CD14-positive monocyte (primary cell): Measurements from ENCODE around the gene JAK2. TPM values are rescaled to one million over a fixed set of nuclear protein-coding genes. Genes with fewer than 3 reads are reported as not detected.

Source experiments
- DNase-seq, 3 donors: peaks; one replicate each; pipeline ENCODE4 v3.0.0-alpha.2; 2011 to 2022
- H2AFZ ChIP-seq: 2 replicates; pipeline ENCODE4 v1.6.0; 2012; ENCODE audit warnings: mild to moderate bottlenecking, low read depth, low read length, inconsistent platforms; ENCODE audit not compliant: insufficient read depth, poor library complexity, severe bottlenecking
- H3K27ac ChIP-seq, 2 donors: 1 replicate in 1 of 2; 2 replicates in 1 of 2; pipeline ENCODE4 v1.5.1; 2012 to 2013; ENCODE audit warnings: low read length in 2 of 2, control low read depth in 1 of 2, inconsistent platforms in 1 of 2, low read depth in 1 of 2, mild to moderate bottlenecking in 1 of 2
- H3K27me3 ChIP-seq, 2 donors: one replicate each; pipeline versions ENCODE4 v1.6.0 to v1.6.1; 2011 to 2013; ENCODE audit warnings: low read length in 2 of 2; ENCODE audit not compliant: control insufficient read depth in 2 of 2, insufficient read depth in 2 of 2
- H3K36me3 ChIP-seq, 2 donors: replicated peaks in 1 of 2; 1 replicate in 1 of 2; 2 replicates in 1 of 2; pipeline versions ENCODE4 v1.5.1 to v1.6.1; 2012 to 2013; ENCODE audit warnings: low read length in 2 of 2, control low read depth in 1 of 2, inconsistent platforms in 1 of 2, mild to moderate bottlenecking in 1 of 2; ENCODE audit not compliant: insufficient read depth in 2 of 2, control insufficient read depth in 1 of 2
- H3K4me1 ChIP-seq, 2 donors: 1 replicate in 1 of 2; 2 replicates in 1 of 2; pipeline versions ENCODE4 v1.5.1 to v1.6.1; 2012 to 2013; ENCODE audit warnings: low read length in 2 of 2, control low read depth in 1 of 2, inconsistent platforms in 1 of 2, mild to moderate bottlenecking in 1 of 2, moderate library complexity in 1 of 2; ENCODE audit not compliant: insufficient read depth in 2 of 2, control insufficient read depth in 1 of 2
- H3K4me2 ChIP-seq: replicated peaks from 2 replicates; pipeline ENCODE3; 2012; ENCODE audit warnings: low read length, moderate library complexity, mild to moderate bottlenecking; ENCODE audit not compliant: poor library complexity, severe bottlenecking; ENCODE audit errors: extremely low read depth
- H3K4me3 ChIP-seq, 3 experiments: fragments of 200-600 bp in 1 of 3; sonication (generic) in 1 of 3; replicated peaks in 1 of 3; 1 replicate in 2 of 3; 2 replicates in 1 of 3; pipeline ENCODE4 v1.5.1; 2011 to 2013; ENCODE audit warnings: low read length in 3 of 3, mild to moderate bottlenecking in 3 of 3, control low read depth in 2 of 3, low read depth in 2 of 3, inconsistent platforms in 1 of 3, moderate library complexity in 1 of 3
- H3K79me2 ChIP-seq: 2 replicates; pipeline ENCODE4 v1.6.0; 2012; ENCODE audit warnings: mild to moderate bottlenecking, control low read depth, inconsistent platforms, low read length, moderate library complexity; ENCODE audit not compliant: insufficient read depth
- H3K9ac ChIP-seq: 2 replicates; pipeline ENCODE4 v1.6.0; 2017; ENCODE audit warnings: low read length, mild to moderate bottlenecking; ENCODE audit not compliant: insufficient read depth, poor library complexity, severe bottlenecking
- H3K9me3 ChIP-seq, 2 donors: replicated peaks in 1 of 2; 1 replicate in 1 of 2; 2 replicates in 1 of 2; pipeline versions ENCODE4 v1.5.1 to v1.6.1; 2012 to 2013; ENCODE audit warnings: low read length in 2 of 2, control low read depth in 1 of 2; ENCODE audit not compliant: control insufficient read depth in 1 of 2, insufficient read depth in 1 of 2
- H4K20me1 ChIP-seq: 2 replicates; pipeline ENCODE4 v1.6.0; 2012; ENCODE audit warnings: mild to moderate bottlenecking, low read length, control low read depth, moderate library complexity; ENCODE audit not compliant: insufficient read depth
- H3K27ac Mint-ChIP-seq, 7 donors: one replicate each; pipeline ENCODE4 v1.8.0; 2020; ENCODE audit warnings: mild to moderate bottlenecking in 7 of 7, mixed read lengths in 7 of 7, moderate library complexity in 6 of 7, inconsistent platforms in 2 of 7
- H3K27me3 Mint-ChIP-seq, 3 donors: one replicate each; pipeline ENCODE4 v1.8.0; 2021 to 2022; ENCODE audit warnings: low read depth in 3 of 3, mild to moderate bottlenecking in 3 of 3, mixed read lengths in 3 of 3, moderate library complexity in 3 of 3, inconsistent platforms in 1 of 3
- H3K36me3 Mint-ChIP-seq, 2 donors: one replicate each; pipeline ENCODE4 v1.8.0; 2020; ENCODE audit warnings: mixed read lengths in 2 of 2, inconsistent platforms in 1 of 2, mild to moderate bottlenecking in 1 of 2
- H3K4me1 Mint-ChIP-seq: one replicate; pipeline ENCODE4 v1.8.0; 2020; ENCODE audit warnings: mild to moderate bottlenecking, mixed read lengths
- H3K4me3 Mint-ChIP-seq, 2 donors: one replicate each; pipeline ENCODE4 v1.8.0; 2020; ENCODE audit warnings: mild to moderate bottlenecking in 2 of 2, mixed read lengths in 2 of 2, moderate library complexity in 1 of 2
- H3K9me3 Mint-ChIP-seq, 7 donors: one replicate each; pipeline ENCODE4 v1.8.0; 2020 to 2022; ENCODE audit warnings: mixed read lengths in 7 of 7, mild to moderate bottlenecking in 6 of 7, moderate library complexity in 6 of 7, inconsistent platforms in 2 of 7
- WGBS: methylation state at CpG from one replicate; pipeline ENCODE4 v1.1.5; 2013; ENCODE audit warnings: missing lambda C conversion rate; ENCODE audit not compliant: insufficient coverage; 5-methylcytosine and 5-hydroxymethylcytosine counted together
- intact Hi-C, 2 donors: fragments of 100-400 bp; cut with micrococcal nuclease; formaldehyde crosslinking; loops; one replicate each; pipeline versions ENCODE4 v1.15.0 to v1.15.1; 2023
- polyA plus RNA-seq, 3 donors: library from polyadenylated mRNA; depleted of rRNA in 1 of 3; unstranded in 2 of 3; stranded (reverse) in 1 of 3; fragments of 300-500 nt in 2 of 3; fragments of >200 nt in 1 of 3; fragmentation: Illumina TruSeq in 2 of 3; gene quantifications; 1 replicate in 2 of 3; 2 replicates in 1 of 3; pipeline ENCODE4 v1.2.3, GENCODE V29; 2012 to 2021
- TF ChIP-seq, protein P1 (sequence below): fragments of 200-600 bp; IDR thresholded peaks from one replicate; pipeline ENCODE4 v1.8.0; 2022; ENCODE audit warnings: antibody characterized with exemption, mild to moderate bottlenecking

The JAK2 gene
- polyA plus RNA-seq, 3 donors: 23.5 to 34.7 (median 33.0) TPM

DNA sequence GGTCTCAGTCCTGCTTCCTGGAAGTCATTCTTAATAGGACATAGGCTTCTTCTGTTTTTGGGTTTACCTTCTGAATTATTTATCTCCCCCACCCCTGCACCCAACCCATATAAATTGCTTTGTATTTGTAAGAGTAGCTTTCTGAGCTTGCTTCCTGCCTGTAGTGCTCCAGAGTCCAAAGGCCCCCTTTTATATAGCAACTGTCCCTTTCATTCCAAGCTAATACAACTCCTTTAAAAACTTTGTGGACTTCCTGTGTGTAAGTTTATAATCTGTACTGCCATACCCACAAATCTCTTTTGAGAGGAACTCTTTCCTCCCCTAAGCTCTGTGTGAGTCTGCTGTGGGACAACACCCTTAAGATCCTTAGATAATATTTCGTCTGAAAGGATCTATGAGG is 7.8 kb downstream of the JAK2 start:
- peak overlapping the region in 5 of 7 donors; percentile 20 to 77 (median 69) for H3K27ac Mint-ChIP-seq
- Histone ChIP-seq H2AFZ (no peak overlapping the region), H3K27me3 (no peaks in the 10 kb centered on the region), H3K79me2 (peaks cover 100% of the 10 kb centered on the region), H3K4me1 (peaks cover 16 to 36% of the 10 kb centered on the region in 2 donors), H3K4me3 (no peak overlapping the region), H3K9ac (no peak overlapping the region), H3K9me3 (no peaks in the 10 kb centered on the region), H4K20me1 (peaks cover 100% of the 10 kb centered on the region), H3K27ac (peak overlapping the region in 1 of 2 donors; percentile 21), H3K4me2 (no peak overlapping the region), H3K36me3 (peaks cover 47 to 79% of the 10 kb centered on the region in 2 donors)
- intact Hi-C loops: loop anchor here (5.0 kb wide), 2 partner anchors 236 to 251 kb away; partner anchors contain the start of gene AK3 (in 1 of the 2)
- no peak for DNase-seq
- H3K27me3 Mint-ChIP-seq: no peaks in the 10 kb centered on the region
- H3K36me3 Mint-ChIP-seq: peaks cover 49 to 58% of the 10 kb centered on the region in 2 donors
- H3K4me1 Mint-ChIP-seq: peaks cover 42% of the 10 kb centered on the region
- TF ChIP-seq, protein P1, sequence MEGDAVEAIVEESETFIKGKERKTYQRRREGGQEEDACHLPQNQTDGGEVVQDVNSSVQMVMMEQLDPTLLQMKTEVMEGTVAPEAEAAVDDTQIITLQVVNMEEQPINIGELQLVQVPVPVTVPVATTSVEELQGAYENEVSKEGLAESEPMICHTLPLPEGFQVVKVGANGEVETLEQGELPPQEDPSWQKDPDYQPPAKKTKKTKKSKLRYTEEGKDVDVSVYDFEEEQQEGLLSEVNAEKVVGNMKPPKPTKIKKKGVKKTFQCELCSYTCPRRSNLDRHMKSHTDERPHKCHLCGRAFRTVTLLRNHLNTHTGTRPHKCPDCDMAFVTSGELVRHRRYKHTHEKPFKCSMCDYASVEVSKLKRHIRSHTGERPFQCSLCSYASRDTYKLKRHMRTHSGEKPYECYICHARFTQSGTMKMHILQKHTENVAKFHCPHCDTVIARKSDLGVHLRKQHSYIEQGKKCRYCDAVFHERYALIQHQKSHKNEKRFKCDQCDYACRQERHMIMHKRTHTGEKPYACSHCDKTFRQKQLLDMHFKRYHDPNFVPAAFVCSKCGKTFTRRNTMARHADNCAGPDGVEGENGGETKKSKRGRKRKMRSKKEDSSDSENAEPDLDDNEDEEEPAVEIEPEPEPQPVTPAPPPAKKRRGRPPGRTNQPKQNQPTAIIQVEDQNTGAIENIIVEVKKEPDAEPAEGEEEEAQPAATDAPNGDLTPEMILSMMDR: no peak
- peaks cover 0 to 6% (median 2%) of the 10 kb centered on the region in 7 donors for H3K9me3 Mint-ChIP-seq
- H3K4me3 Mint-ChIP-seq: no peak overlapping the region
- no CpG with 5 or more reads among the region's 1 CpG for WGBS

DNA sequence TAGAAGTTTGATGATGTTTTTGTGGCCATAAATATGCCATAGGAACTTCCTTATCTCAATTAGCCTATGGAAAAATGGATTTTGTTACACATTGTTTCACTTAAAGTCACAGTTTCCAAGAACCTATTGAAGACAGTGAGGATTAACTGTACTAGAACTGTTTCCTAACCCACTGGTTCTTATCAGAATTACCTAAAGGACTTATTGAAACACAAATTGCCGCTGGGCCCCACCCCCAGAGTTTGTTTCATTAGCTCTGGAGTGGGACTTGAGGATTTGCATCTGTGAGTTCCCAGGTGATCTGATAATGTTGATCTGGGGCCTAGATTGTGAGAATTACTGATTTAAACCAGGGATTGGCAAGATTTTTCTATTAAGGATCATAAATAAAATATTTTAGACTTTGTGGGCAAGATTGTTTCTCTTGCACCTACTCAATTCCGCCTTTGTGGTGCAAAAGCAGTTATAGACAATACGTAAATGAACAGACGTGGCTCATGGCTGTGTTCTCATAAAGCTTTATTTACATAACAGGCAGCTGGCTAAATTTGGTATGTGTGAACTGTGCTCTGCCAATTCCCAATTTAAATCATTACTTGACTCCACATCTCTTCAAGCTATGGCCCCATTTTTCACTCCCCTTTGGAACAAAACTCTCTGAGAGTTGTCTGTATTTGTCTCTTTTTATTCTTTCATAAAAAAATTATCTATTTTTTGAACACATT is 9.3 kb downstream of the JAK2 start:
- peaks cover 100% of the 10 kb centered on the region for H3K79me2 ChIP-seq
- Mint-ChIP-seq H3K36me3 (peaks cover 53 to 72% of the 10 kb centered on the region in 2 donors), H3K27ac (peak overlapping the region in 4 of 7 donors; percentile 15 to 70 (median 51))

More for the DNA sequence above, 9.3 kb downstream of the JAK2 start:
- Mint-ChIP-seq H3K9me3 (peaks cover 0 to 6% (median 2%) of the 10 kb centered on the region in 7 donors), H3K27me3 (no peaks in the 10 kb centered on the region), H3K4me3 (no peak overlapping the region), H3K4me1 (peaks cover 42% of the 10 kb centered on the region)
- intact Hi-C loops: loop anchor here (5.0 kb wide), 2 partner anchors 237 to 252 kb away; partner anchors contain the start of gene AK3 (in 1 of the 2)
- Histone ChIP-seq H4K20me1 (peaks cover 100% of the 10 kb centered on the region), H3K4me2 (no peak overlapping the region), H3K9me3 (no peaks in the 10 kb centered on the region), H3K4me3 (no peak overlapping the region), H2AFZ (no peak overlapping the region), H3K4me1 (peaks cover 3 to 21% of the 10 kb centered on the region in 2 donors), H3K36me3 (peaks cover 49 to 79% of the 10 kb centered on the region in 2 donors), H3K9ac (no peak overlapping the region), H3K27me3 (no peaks in the 10 kb centered on the region), H3K27ac (peak overlapping the region in 1 of 2 donors; percentile 21)
- TF ChIP-seq, protein P1: no peak
- DNase-seq: no peak
- no CpG with 5 or more reads among the region's 4 CpGs for WGBS
